GM18868 (cell line): Measurements from ENCODE around the gene PIP4K2A.
A peak's percentile ranks its signal among the peaks of the same experiment; 100 is the strongest.
"Not testable (repeated sequence)": the region's sequence is repeated elsewhere in the genome, so short reads cannot be mapped to it uniquely, and the experiment has no call there.

Source experiments
- ATAC-seq: cut with Tn5 transposase; IDR thresholded peaks from one replicate; pipeline ENCODE4 v1.9.1; 2021; ENCODE audit warnings: mild to moderate bottlenecking, moderate library complexity; ENCODE audit not compliant: unreplicated experiment

The PIP4K2A gene

GRCh38 chr10:22720667-22721066 is 6.3 kb upstream of the PIP4K2A start:
- ATAC-seq = no peak

GRCh38 chr10:22719406-22720042 is 5.1 kb upstream of the PIP4K2A start:
- no peak for ATAC-seq

- ATAC-seq = not testable (repeated sequence)
Observed at GRCh38 chr10:22718659-22719058, 4.3 kb upstream of the PIP4K2A start.

- ATAC-seq = no peak
Observed at GRCh38 chr10:22717728-22718127, 3.4 kb upstream of the PIP4K2A start.

- no peak for ATAC-seq
Observed at GRCh38 chr10:22716943-22717342, 2.6 kb upstream of the PIP4K2A start.

- no peak for ATAC-seq
Observed at GRCh38 chr10:22715290-22715625, 880 bp upstream of the PIP4K2A start.

- peak; percentile 10 for ATAC-seq
Observed at GRCh38 chr10:22713853-22714478, 412 bp downstream of the PIP4K2A start.

GRCh38 chr10:22712956-22713852 is 1.2 kb downstream of the PIP4K2A start:
- ATAC-seq = no peak

GRCh38 chr10:22712211-22712955 is 2.0 kb downstream of the PIP4K2A start:
- ATAC-seq = no peak

GRCh38 chr10:22711373-22711772 is 3.0 kb downstream of the PIP4K2A start:
- no peak for ATAC-seq

- ATAC-seq = peak; percentile 40
Observed at GRCh38 chr10:22710139-22710745, 4.1 kb downstream of the PIP4K2A start.

- no peak for ATAC-seq
Observed at GRCh38 chr10:22708772-22709171, 5.6 kb downstream of the PIP4K2A start.

GRCh38 chr10:22705527-22705926 is 8.9 kb downstream of the PIP4K2A start:
- ATAC-seq = no peak

- peak; percentile 67 for ATAC-seq
Observed at GRCh38 chr10:22704942-22705341, 9.4 kb downstream of the PIP4K2A start.

- peak; percentile 49 for ATAC-seq
Observed at GRCh38 chr10:22704471-22704911, 9.9 kb downstream of the PIP4K2A start.

GRCh38 chr10:22702348-22702747 is 12.0 kb downstream of the PIP4K2A start:
- ATAC-seq = no peak

GRCh38 chr10:22701132-22701826 is 13.1 kb downstream of the PIP4K2A start:
- no peak for ATAC-seq

GRCh38 chr10:22700489-22700888 is 13.9 kb downstream of the PIP4K2A start:
- no peak for ATAC-seq

- ATAC-seq = no peak
Observed at GRCh38 chr10:22699976-22700375, 14.4 kb downstream of the PIP4K2A start.

- no peak for ATAC-seq
Observed at GRCh38 chr10:22698941-22699440, 15.4 kb downstream of the PIP4K2A start.
